ENCODE results near the gene MOSMO. TPM values are rescaled to one million over a fixed set of nuclear protein-coding genes. Genes with fewer than 3 reads are reported as not detected.

The MOSMO gene
- total RNA-seq, 6 experiments from 2014 or later: 6.7 to 13.4 (median 7.5) TPM

DNA sequence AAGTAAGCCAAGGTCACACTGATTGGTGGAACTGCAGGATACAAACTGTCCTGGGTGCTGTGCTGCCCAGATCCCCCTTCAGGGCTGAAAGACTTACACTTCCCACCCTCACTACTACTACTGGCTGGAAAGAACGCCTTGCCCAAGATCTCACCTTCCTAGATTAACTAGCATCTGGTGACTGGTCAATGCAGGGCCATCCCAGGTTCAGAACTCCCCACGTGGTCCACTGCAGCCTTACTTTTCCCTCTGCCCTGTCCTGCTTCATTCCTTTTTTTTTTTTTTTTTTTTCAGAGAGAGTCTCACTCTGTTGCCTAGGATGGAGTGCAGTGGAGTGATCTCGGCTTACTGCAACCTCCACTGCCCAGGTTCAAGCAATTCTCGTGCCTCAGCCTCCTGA lies 4.7 kb upstream of the MOSMO start:
- H3K4me3 ChIP-seq: no peak overlapping the region
- peaks cover 0 to 5% (median 3%) of the 10 kb centered on the region in 4 donors for H3K4me1 ChIP-seq
- ATAC-seq: no peak
- no peaks in the 10 kb centered on the region for H3K27me3 ChIP-seq
- no peaks in the 10 kb centered on the region for H3K9me3 ChIP-seq
- WGBS (ENCODE audit: insufficient coverage, low coverage, low lambda C conversion rate, missing lambda C conversion rate): 53% methylated on average over 2 of the region's 4 CpGs
- no peak for DNase-seq
- H3K36me3 ChIP-seq: no peaks in the 10 kb centered on the region
- intact Hi-C loops (cut with DNase I): loop anchor here in 1 of 2 donors (5.0 to 10.0 kb wide), 2 partner anchors 74 to 182 kb away; no protein-coding TSS in a partner anchor
- TF ChIP-seq POLR2A (IDR thresholded peaks at IDR 0.05): no peak
- TF ChIP-seq, protein P1, sequence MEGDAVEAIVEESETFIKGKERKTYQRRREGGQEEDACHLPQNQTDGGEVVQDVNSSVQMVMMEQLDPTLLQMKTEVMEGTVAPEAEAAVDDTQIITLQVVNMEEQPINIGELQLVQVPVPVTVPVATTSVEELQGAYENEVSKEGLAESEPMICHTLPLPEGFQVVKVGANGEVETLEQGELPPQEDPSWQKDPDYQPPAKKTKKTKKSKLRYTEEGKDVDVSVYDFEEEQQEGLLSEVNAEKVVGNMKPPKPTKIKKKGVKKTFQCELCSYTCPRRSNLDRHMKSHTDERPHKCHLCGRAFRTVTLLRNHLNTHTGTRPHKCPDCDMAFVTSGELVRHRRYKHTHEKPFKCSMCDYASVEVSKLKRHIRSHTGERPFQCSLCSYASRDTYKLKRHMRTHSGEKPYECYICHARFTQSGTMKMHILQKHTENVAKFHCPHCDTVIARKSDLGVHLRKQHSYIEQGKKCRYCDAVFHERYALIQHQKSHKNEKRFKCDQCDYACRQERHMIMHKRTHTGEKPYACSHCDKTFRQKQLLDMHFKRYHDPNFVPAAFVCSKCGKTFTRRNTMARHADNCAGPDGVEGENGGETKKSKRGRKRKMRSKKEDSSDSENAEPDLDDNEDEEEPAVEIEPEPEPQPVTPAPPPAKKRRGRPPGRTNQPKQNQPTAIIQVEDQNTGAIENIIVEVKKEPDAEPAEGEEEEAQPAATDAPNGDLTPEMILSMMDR (IDR thresholded peaks at IDR 0.05): no peak
- H3K27ac ChIP-seq: no peak overlapping the region

DNA sequence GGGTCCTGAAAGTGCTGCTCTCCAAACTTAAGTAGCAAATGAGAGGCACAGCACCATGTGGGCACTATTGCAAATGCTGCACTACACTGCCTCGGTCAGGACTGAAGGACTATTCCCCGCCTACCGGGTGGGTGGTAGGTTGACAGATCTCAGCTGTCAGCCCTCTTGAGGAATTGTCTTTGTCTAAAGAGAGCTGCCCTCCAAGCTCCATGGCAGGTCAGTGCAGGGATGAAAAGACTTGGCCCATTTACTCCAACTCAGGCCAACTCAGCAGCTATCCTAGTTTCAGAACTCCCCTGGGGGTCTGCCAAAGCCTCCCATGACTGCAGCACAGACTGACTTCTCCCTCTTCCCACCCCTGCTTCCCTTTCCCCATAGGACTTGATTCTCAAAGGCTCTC lies 3.6 kb upstream of the MOSMO start:
- H3K36me3 ChIP-seq: no peaks in the 10 kb centered on the region
- no peaks in the 10 kb centered on the region for H3K27me3 ChIP-seq
- H3K9me3 ChIP-seq: no peaks in the 10 kb centered on the region
- ATAC-seq (no peak), DNase-seq (no peak)
- H3K27ac ChIP-seq: no peak overlapping the region
- peaks cover 0 to 12% (median 6%) of the 10 kb centered on the region in 4 donors for H3K4me1 ChIP-seq
- no CpG with 5 or more reads among the region's 3 CpGs for WGBS (ENCODE audit: insufficient coverage, low coverage, low lambda C conversion rate, missing lambda C conversion rate)
- TF ChIP-seq, protein P1 (IDR thresholded peaks at IDR 0.05): no peak
- TF ChIP-seq POLR2A (IDR thresholded peaks at IDR 0.05): no peak
- no peak overlapping the region for H3K4me3 ChIP-seq
- intact Hi-C loops (cut with DNase I): loop anchor here in 1 of 2 donors (5.0 to 10.0 kb wide), 2 partner anchors 73 to 180 kb away; no protein-coding TSS in a partner anchor

DNA sequence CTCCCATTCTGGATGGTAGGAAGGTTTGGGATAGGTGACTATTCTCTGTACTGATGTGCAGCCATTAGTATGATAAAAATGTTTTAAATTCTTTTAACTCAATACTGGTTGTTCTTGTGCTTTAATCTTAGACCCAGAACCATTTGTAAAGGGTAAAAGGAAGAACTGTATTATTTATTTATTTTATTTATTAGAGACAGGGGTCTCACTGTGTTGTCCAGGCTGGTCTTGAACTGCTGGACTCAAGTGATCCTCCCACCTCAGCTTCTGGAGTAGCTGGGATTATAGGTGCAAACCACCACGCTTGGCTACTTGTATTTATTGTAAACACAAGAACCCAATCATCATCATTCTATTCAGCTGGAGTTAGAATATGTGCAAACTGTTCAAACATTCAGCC lies 2.2 kb upstream of the MOSMO start:
- DNase-seq: no peak
- 40% methylated on average over 1 of the region's 1 CpG for WGBS (ENCODE audit: insufficient coverage, low coverage, low lambda C conversion rate, missing lambda C conversion rate)
- H3K27me3 ChIP-seq: no peaks in the 10 kb centered on the region
- no peak overlapping the region for H3K4me3 ChIP-seq
- no peak overlapping the region for H3K27ac ChIP-seq
- no peaks in the 10 kb centered on the region for H3K36me3 ChIP-seq
- no peak for ATAC-seq
- H3K4me1 ChIP-seq: peaks cover 0 to 22% (median 6%) of the 10 kb centered on the region in 4 donors
- no peak for TF ChIP-seq POLR2A (IDR thresholded peaks at IDR 0.05)
- TF ChIP-seq, protein P1 (IDR thresholded peaks at IDR 0.05): no peak
- intact Hi-C loops (cut with DNase I): loop anchor here (5.0 to 10.0 kb wide), 2 partner anchors 179 to 182 kb away; no protein-coding TSS in a partner anchor
- H3K9me3 ChIP-seq: no peaks in the 10 kb centered on the region

DNA sequence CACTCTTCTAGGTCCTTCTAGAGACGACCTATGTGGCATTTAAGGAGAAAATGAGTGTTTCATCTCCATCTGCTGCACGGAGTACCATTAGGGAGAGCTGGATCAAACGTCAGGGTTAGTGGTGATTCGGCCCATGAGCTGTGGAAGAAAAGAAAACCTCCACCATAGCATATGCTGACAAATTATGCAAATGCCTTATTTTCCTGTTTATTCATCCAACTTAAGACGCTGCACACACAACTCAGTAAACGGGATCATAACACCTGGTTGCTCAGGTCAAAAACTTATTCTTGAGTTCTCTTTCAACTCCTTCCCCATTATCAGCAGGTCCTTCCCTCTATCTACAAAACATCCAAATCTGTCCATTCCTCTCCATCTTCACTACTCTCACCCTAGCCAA lies 1.3 kb upstream of the MOSMO start:
- Histone ChIP-seq H3K4me1 (peaks cover 0 to 30% (median 5%) of the 10 kb centered on the region in 4 donors), H3K4me3 (no peak overlapping the region), H3K27ac (no peak overlapping the region), H3K36me3 (no peaks in the 10 kb centered on the region), H3K9me3 (no peaks in the 10 kb centered on the region), H3K27me3 (no peaks in the 10 kb centered on the region)
- no peak for ATAC-seq
- DNase-seq: no peak
- intact Hi-C loops (cut with DNase I): loop anchor here (5.0 to 10.0 kb wide), 2 partner anchors 178 to 181 kb away; no protein-coding TSS in a partner anchor
- TF ChIP-seq, protein P1 (IDR thresholded peaks at IDR 0.05): no peak
- no peak for TF ChIP-seq POLR2A (IDR thresholded peaks at IDR 0.05)
- 66% methylated on average over 5 of the region's 6 CpGs for WGBS (ENCODE audit: insufficient coverage, low coverage, low lambda C conversion rate, missing lambda C conversion rate)

Measured in right lobe of liver (tissue), 6 donors.